ENCODE measurements around the gene E2F7. TPM values are rescaled to one million over a fixed set of nuclear protein-coding genes. Genes with fewer than 3 reads are reported as not detected.

Gene E2F7
- total and polyA plus RNA-seq, 2 of the 4 experiments (the other 2 are of a cell fraction), result 6.0 to 8.1 TPM

- in situ Hi-C loops (cut with MboI; ENCODE audit: low sequenced_read_pairs) (loop anchor here (25.0 kb wide), 1 partner anchor 866 kb away; no protein-coding TSS in a partner anchor), dilution Hi-C loops (cut with HindIII; ENCODE audit: low sequenced_read_pairs, unreplicated experiment) (no loop called here), intact Hi-C loops (cut with micrococcal nuclease) (no loop called here)
- Histone ChIP-seq H3K4ac (ENCODE audit: low read depth, low read length) (no peak overlapping the region), H4K5ac (ENCODE audit: low read depth, low read length) (no peak overlapping the region), H3K9me1 (ENCODE audit: insufficient read depth, low read length) (no peaks in the 10 kb centered on the region), H3K4me1 (ENCODE audit: control insufficient read depth, insufficient read depth, low read length) (peaks cover 2% of the 10 kb centered on the region; the same call in 1 of the 2 replicates), H4K8ac (ENCODE audit: low read depth in 2 of 2, low read length in 2 of 2) (no peak overlapping the region), H3K27me3 (ENCODE audit: control insufficient read depth, insufficient read depth, low read length) (no peaks in the 10 kb centered on the region), H2BK5ac (ENCODE audit: low read depth, low read length, poor library complexity, severe bottlenecking) (no peak overlapping the region), H3K23ac (ENCODE audit: low read depth, low read length) (no peak overlapping the region; the same call in 1 of the 2 replicates), H2AFZ (replicated peaks; ENCODE audit: low read length, poor library complexity) (no peak overlapping the region), H3K18ac (ENCODE audit: low read depth, low read length) (no peak overlapping the region), H2AK9ac (replicated peaks; ENCODE audit: low read depth, low read length, poor library complexity) (no peak overlapping the region), H2BK20ac (ENCODE audit: low read depth, low read length) (no peak overlapping the region), H4K91ac (ENCODE audit: insufficient read depth, low read depth, low read length) (no peak overlapping the region), H4K20me1 (ENCODE audit: insufficient read depth, low read length) (no peaks in the 10 kb centered on the region), H2AK5ac (ENCODE audit: low read depth, low read length) (no peak overlapping the region), H3K56ac (ENCODE audit: extremely low read depth, insufficient read depth, low read length) (no peak overlapping the region), H2BK120ac (ENCODE audit: low read depth, low read length) (no peak overlapping the region), H3K27ac (ENCODE audit: insufficient read depth, low read length) (no peak overlapping the region), H2BK15ac (ENCODE audit: low read depth, low read length) (no peak overlapping the region), H3K9ac (ENCODE audit: low read depth, low read length) (no peak overlapping the region), H3K36me3 (ENCODE audit: control insufficient read depth, insufficient read depth, low read length) (no peaks in the 10 kb centered on the region), H3K4me3 (ENCODE audit: insufficient read depth, low read depth, low read length) (no peak overlapping the region), H3K9me3 (ENCODE audit: control insufficient read depth, insufficient read depth, low read length) (no peaks in the 10 kb centered on the region), H3K79me1 (ENCODE audit: low read depth in 1 of 2, low read length in 2 of 2) (no peaks in the 10 kb centered on the region), H3K14ac (replicated peaks; ENCODE audit: low read depth, low read length) (0 out of 2 replicates have a peak overlapping the region, but pooled peaks have one; percentile 25), H3K4me2 (ENCODE audit: low read depth, low read length) (no peak overlapping the region)
- no peak for DNase-seq
- no CpG with 5 or more reads among the region's 5 CpGs for WGBS, 2 experiments (ENCODE audit: extremely low coverage in 2 of 2, insufficient read length in 1 of 2)
- ChIA-PET POLR2A (ENCODE audit: unreplicated experiment) (no interaction called here), CTCF (no interaction called here)
- no TSS peak for BruUV-seq (replicated peaks)
- no peak for ATAC-seq (ENCODE audit: low read depth)
- TF ChIP-seq RAD21 (IDR thresholded peaks at IDR 0.05; ENCODE audit: low read length) (no peak), BHLHE40 (IDR thresholded peaks at IDR 0.05; ENCODE audit: low read depth, low read length) (no peak), FOS (IDR thresholded peaks at IDR 0.05; ENCODE audit: low read depth, low read length) (no peak), SMC3 (IDR thresholded peaks at IDR 0.05; ENCODE audit: low read depth, low read length) (no peak), RCOR1 (IDR thresholded peaks at IDR 0.05; ENCODE audit: insufficient replicate concordance, low read length) (no peak), CHD1 (IDR thresholded peaks at IDR 0.05; ENCODE audit: low read depth, low read length) (no peak), NFE2L2 (IDR thresholded peaks at IDR 0.05; ENCODE audit: low read depth, low read length) (no peak), MAZ (IDR thresholded peaks at IDR 0.05; ENCODE audit: borderline replicate concordance, low read depth, low read length) (no peak), MAFK (IDR thresholded peaks at IDR 0.05; ENCODE audit: low read depth, low read length) (no peak), CEBPB (IDR thresholded peaks at IDR 0.05; ENCODE audit: low read depth, low read length) (no peak)
- TF ChIP-seq, protein P1, sequence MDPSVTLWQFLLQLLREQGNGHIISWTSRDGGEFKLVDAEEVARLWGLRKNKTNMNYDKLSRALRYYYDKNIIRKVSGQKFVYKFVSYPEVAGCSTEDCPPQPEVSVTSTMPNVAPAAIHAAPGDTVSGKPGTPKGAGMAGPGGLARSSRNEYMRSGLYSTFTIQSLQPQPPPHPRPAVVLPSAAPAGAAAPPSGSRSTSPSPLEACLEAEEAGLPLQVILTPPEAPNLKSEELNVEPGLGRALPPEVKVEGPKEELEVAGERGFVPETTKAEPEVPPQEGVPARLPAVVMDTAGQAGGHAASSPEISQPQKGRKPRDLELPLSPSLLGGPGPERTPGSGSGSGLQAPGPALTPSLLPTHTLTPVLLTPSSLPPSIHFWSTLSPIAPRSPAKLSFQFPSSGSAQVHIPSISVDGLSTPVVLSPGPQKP (IDR thresholded peaks at IDR 0.05; ENCODE audit: borderline replicate concordance, low read depth, low read length), result no peak
- TF ChIP-seq, protein P2, sequence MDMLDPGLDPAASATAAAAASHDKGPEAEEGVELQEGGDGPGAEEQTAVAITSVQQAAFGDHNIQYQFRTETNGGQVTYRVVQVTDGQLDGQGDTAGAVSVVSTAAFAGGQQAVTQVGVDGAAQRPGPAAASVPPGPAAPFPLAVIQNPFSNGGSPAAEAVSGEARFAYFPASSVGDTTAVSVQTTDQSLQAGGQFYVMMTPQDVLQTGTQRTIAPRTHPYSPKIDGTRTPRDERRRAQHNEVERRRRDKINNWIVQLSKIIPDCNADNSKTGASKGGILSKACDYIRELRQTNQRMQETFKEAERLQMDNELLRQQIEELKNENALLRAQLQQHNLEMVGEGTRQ (IDR thresholded peaks at IDR 0.05; ENCODE audit: low read depth, low read length), result no peak
Measured at GRCh38 chr12:77070800-77071449, 5.6 kb upstream of the E2F7 start.

Data from IMR-90 (cell line).